GM12892 (cell line): ENCODE data around the gene RBL1.

Experiments used
- POLR2AphosphoS5 ChIP-seq: IDR thresholded peaks from 2 replicates; pipeline ENCODE4 v1.6.1; 2011; ENCODE audit warnings: low read depth, low read length, control low read depth
- TAF1 ChIP-seq: IDR thresholded peaks from 2 replicates; pipeline ENCODE4 v1.6.1; 2011; ENCODE audit warnings: low read depth, mild to moderate bottlenecking, control low read depth, low read length, borderline replicate concordance

GRCh38 chr20:36991703-36992102 is 104.1 kb downstream of the RBL1 start:
- TF ChIP-seq TAF1 (no peak), POLR2AphosphoS5 (no peak)
